ENCODE data around the gene SLC22A23.
"Not testable (repeated sequence)": the region's sequence is repeated elsewhere in the genome, so short reads cannot be mapped to it uniquely, and the experiment has no call there.

SLC22A23 gene

GRCh38 chr6:3382326-3383279, 74.2 kb downstream of the SLC22A23 start:
- no peak for DNase-seq

DNA sequence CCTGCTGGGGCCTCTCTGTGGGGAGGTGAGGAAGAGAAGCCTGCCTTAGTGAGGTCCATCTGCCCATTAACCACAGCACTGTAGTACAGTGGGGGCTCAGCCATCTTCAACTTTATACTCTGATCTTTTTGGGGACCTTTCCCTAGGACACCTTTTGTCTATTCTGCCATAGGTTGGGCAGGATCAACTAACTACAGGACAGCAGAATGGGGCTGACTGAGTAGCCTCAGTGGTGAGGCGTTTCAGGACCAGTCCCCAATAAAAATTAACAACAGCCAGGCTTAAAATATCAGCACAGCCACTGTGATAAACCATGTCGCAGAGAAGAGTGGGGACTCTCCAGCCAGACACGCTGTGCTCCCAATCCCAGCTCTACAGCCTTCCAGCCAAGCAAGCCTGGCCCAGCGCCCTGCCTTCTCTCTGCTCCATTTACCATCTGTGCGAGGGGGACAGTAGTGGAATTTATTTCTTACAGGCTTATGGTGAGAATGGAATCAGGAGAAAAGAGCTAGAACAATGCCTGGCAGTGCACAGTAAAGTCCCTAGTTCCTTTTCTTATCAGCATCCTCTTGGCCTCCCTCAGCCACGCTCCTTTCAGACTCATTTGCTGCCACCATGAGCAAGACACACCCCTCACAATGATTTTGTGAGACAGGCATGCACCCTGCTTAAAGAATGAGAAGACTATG, 75.5 kb downstream of the SLC22A23 start:
- DNase-seq = no peak

- DNase-seq = no peak
Observed at GRCh38 chr6:3380344-3381232, 76.3 kb downstream of the SLC22A23 start.

GRCh38 chr6:3379482-3380060, 77.3 kb downstream of the SLC22A23 start:
- DNase-seq = no peak

- not testable (repeated sequence) for DNase-seq
Observed at GRCh38 chr6:3378808-3379207, 78.0 kb downstream of the SLC22A23 start.

DNA sequence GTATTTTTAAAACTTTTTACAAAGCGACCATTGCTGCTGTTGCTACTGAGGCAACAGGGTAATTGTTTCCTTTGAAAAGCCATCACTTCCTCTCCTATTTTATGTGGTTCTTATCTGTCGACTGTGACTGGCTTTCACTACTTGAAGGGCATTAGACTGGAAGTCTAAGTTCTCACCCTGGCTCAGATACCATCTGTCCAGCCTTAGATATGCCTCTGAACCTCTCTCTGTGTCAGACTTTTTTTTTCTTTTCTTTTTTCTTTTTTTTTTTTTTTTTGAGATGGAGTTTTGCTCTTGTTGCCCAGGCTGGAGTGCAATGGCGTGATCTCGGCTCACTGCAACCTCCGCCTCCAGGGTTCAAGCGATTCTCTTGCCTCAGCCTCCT, 78.5 kb downstream of the SLC22A23 start:
- not testable (repeated sequence) for DNase-seq

DNA sequence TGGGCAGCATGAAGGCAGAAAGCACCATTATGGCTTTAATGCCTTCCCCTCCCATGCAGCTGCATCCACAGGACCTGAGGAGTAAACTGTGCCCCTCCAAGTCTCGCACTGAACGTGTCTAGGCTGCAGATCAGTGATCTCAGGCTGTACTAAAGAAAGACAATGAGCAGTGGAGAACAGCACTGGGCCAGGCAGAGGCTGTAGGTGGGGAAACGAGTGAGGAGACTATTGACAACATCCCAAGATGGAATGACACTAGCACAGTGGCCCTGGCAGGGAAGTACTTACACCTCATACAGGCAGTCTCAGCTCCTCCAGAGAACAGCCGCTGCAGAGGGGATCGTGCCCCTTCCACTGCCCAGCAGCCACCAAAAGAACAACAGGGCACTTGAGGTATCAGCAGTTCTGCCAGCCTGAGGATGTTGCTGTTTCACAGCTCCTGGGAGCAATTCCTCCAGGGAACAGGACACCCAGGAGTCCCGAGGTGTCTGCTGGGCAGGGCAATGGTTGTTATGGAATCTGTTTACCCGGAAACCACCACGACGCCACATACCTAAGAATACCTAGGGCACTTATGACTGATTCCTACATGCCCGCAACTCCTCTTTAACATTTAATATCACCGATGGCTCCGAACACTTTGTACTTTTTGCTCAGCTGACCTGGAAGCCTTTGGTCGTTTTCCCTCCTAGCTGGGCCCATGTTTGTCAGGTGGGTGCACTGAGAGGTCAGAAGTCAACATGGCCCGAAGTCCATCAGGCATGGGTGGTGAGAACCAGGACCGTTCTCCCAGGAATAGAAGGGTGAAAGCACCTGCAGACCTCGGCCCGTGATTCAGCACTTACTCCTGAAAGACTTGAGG, 79.1 kb downstream of the SLC22A23 start:
- DNase-seq = no peak

GRCh38 chr6:3376893-3377535, 79.8 kb downstream of the SLC22A23 start:
- DNase-seq = no peak

DNA sequence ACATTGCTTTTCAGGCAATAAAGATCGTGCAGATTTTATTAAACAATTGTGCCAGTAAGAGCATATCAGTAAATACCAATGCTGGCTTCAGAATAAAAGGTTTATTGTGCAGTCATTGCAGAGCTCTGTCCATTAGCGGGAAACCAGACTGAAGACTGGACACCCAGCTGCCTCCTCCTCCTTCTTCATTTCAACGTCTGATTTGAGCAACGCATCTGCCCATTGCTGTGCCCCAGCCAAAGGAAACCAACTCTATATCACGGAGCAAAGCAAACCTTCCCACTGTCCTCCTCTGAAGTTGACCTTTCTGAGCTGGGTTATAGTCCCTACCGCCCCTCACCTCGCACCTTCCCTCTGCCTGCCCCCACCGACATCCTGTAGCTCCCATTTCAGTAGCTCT, 80.8 kb downstream of the SLC22A23 start:
- no peak for DNase-seq

- DNase-seq = no peak
Observed at GRCh38 chr6:3373597-3374203, 83.2 kb downstream of the SLC22A23 start.

DNA sequence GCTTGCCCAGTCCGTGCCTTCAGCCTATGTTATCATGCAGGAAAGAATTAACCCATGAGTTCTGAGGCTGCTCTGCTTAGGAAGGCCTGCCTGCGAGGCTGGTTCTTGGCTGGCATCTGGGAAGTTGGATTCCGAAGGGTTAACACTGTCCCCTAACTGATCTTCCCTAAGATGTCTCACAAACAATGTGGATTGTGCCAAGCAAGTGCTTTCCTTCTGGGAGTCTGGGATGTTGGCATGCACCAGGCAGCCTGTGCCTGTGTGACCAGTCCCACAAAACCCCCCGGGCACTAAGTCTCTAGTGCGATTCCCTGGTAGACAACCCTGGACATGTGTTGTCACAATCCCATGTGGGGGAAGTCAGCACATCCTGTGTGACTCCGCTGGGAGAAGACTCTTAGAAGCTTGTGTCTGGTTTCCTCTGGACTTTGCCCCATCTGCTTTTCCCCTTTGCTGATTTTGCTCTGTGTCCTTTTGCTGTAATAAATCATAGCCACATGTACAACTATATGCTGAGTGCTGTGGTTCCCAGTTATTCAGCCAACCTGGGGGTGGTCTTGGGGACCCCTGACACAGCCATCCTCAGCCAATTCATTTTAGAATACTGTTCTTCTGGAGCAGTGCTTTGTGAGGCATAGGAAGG, 83.8 kb downstream of the SLC22A23 start:
- DNase-seq = no peak

- no peak for DNase-seq
Observed at GRCh38 chr6:3372184-3372846, 84.5 kb downstream of the SLC22A23 start.

DNA sequence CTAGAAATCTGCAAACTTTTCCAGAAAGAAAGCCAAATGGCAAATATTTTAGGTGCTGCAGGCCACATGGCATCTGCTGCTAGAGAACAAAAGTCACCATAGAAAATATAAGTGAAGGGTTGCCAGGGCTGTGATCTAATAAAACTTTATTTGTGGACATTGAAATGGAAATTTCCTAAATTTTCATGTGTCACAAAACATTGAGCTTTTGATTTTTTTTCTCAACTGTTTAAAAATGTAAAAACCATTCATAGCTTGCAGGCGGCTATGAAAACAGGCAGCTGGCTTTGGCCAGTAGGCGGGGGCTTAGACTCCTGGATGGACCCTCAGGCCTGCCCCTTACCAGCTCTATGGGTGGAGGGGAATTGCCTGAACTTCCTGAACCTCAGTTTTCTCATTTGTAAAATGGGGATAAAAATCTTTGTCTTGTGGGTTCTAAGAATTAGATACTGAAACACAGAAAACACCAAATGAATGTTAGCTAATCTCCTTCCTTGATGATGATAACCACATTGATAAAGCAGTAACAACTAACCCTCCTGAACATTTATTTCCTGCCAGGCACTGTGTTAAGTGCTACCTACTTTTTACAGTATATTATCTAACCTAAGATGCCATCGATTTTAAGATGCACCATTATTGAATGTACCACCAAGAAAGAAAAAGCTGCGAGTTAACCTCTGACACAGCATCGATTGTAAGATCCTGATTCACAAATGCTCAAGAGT, 85.5 kb downstream of the SLC22A23 start:
- DNase-seq = no peak

- no peak for DNase-seq
Observed at GRCh38 chr6:3370361-3371221, 86.3 kb downstream of the SLC22A23 start.

GRCh38 chr6:3369985-3370360, 86.9 kb downstream of the SLC22A23 start:
- no peak for DNase-seq

DNA sequence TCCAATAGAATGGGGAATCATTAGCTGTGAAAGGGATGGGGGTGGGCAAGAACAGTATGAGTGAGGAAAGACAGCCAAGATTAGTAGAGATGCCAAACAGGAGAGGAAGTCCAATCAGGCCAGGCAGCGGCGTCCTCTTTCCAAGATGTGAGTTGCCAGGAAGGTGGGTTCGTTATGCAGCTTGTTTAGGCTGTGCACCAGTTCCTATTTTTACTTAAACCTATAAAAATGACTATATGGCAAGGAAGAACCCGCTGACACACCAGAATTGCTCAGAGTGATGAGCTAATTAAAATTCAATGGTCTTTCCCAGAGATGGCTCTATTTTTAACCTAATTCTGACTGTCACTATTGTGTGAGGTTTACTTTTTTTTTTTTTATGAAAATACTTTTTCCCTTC, 88.2 kb downstream of the SLC22A23 start:
- no peak for DNase-seq

- DNase-seq = no peak
Observed at GRCh38 chr6:3367630-3368029, 89.2 kb downstream of the SLC22A23 start.

Measured in HCEC 1CT (cell line).